Measurements from ENCODE around the gene CD93. TPM values are rescaled to one million over a fixed set of nuclear protein-coding genes. Genes with fewer than 3 reads are reported as not detected.

Gene CD93
- total and polyA plus RNA-seq, 2 donors (not counting 1 experiment from before 2014, with no cell fraction given) = 0.01 TPM; not detected in 1

- no peaks in the 10 kb centered on the region for H3K27me3 ChIP-seq (ENCODE audit: control insufficient read depth, insufficient read depth, low read length)
- H3K36me3 ChIP-seq (ENCODE audit: control insufficient read depth, insufficient read depth, low read length) = no peaks in the 10 kb centered on the region
- H4K20me1 ChIP-seq (ENCODE audit: control insufficient read depth, extremely low read depth, insufficient read depth, low read length) = no peaks in the 10 kb centered on the region
- no peak overlapping the region for H3K4me3 ChIP-seq (replicated peaks in 1 of 4; ENCODE audit: control extremely low read depth in 1 of 4, insufficient read depth in 1 of 4, low read depth in 3 of 4, low read length in 4 of 4)
- no peaks in the 10 kb centered on the region for H3K9me3 ChIP-seq (ENCODE audit: control insufficient read depth, insufficient read depth, low read depth, low read length)
- H3K4me2 ChIP-seq (ENCODE audit: extremely low read depth, insufficient read depth, low read length) = no peak overlapping the region
- no peak for DNase-seq (ENCODE audit: low read depth in 2 of 2)
- H3K79me2 ChIP-seq (ENCODE audit: control insufficient read depth, insufficient read depth, low read length) = no peaks in the 10 kb centered on the region
- H2AFZ ChIP-seq (ENCODE audit: low read length) = no peak overlapping the region
- TF ChIP-seq EZH2 (IDR thresholded peaks at IDR 0.05; ENCODE audit: low read length, missing control alignments) (no peak), CTCF (conservative IDR thresholded peaks at IDR 0.05 in 1 of 2, IDR thresholded peaks at IDR 0.05 in 1 of 2; ENCODE audit: low read depth in 1 of 2, low read length in 2 of 2) (no peak)
- H3K27ac ChIP-seq (ENCODE audit: insufficient read depth, low read length) = no peak overlapping the region
- H3K4me1 ChIP-seq (ENCODE audit: control insufficient read depth, extremely low read depth, insufficient read depth, low read length) = peaks cover 4% of the 10 kb centered on the region
- no peak overlapping the region for H3K9ac ChIP-seq (ENCODE audit: insufficient read depth, low read length)
Observed at GRCh38 chr20:23125159-23125558, 39.0 kb upstream of the CD93 start.

GRCh38 chr20:23123886-23124285 is 37.8 kb upstream of the CD93 start:
- Histone ChIP-seq H3K79me2 (ENCODE audit: control insufficient read depth, insufficient read depth, low read length) (no peaks in the 10 kb centered on the region), H3K4me1 (ENCODE audit: control insufficient read depth, extremely low read depth, insufficient read depth, low read length) (peaks cover 4% of the 10 kb centered on the region), H3K9me3 (ENCODE audit: control insufficient read depth, insufficient read depth, low read depth, low read length) (no peaks in the 10 kb centered on the region), H3K27me3 (ENCODE audit: control insufficient read depth, insufficient read depth, low read length) (no peaks in the 10 kb centered on the region), H3K4me3 (replicated peaks in 1 of 4; ENCODE audit: control extremely low read depth in 1 of 4, insufficient read depth in 1 of 4, low read depth in 3 of 4, low read length in 4 of 4) (no peak overlapping the region), H4K20me1 (ENCODE audit: control insufficient read depth, extremely low read depth, insufficient read depth, low read length) (no peaks in the 10 kb centered on the region), H3K4me2 (ENCODE audit: extremely low read depth, insufficient read depth, low read length) (no peak overlapping the region), H3K36me3 (ENCODE audit: control insufficient read depth, insufficient read depth, low read length) (no peaks in the 10 kb centered on the region), H2AFZ (ENCODE audit: low read length) (no peak overlapping the region), H3K9ac (ENCODE audit: insufficient read depth, low read length) (no peak overlapping the region), H3K27ac (ENCODE audit: insufficient read depth, low read length) (no peak overlapping the region)
- TF ChIP-seq CTCF (conservative IDR thresholded peaks at IDR 0.05 in 1 of 2, IDR thresholded peaks at IDR 0.05 in 1 of 2; ENCODE audit: low read depth in 1 of 2, low read length in 2 of 2) (no peak), EZH2 (IDR thresholded peaks at IDR 0.05; ENCODE audit: low read length, missing control alignments) (no peak)
- DNase-seq (ENCODE audit: low read depth in 2 of 2) = no peak

DNA sequence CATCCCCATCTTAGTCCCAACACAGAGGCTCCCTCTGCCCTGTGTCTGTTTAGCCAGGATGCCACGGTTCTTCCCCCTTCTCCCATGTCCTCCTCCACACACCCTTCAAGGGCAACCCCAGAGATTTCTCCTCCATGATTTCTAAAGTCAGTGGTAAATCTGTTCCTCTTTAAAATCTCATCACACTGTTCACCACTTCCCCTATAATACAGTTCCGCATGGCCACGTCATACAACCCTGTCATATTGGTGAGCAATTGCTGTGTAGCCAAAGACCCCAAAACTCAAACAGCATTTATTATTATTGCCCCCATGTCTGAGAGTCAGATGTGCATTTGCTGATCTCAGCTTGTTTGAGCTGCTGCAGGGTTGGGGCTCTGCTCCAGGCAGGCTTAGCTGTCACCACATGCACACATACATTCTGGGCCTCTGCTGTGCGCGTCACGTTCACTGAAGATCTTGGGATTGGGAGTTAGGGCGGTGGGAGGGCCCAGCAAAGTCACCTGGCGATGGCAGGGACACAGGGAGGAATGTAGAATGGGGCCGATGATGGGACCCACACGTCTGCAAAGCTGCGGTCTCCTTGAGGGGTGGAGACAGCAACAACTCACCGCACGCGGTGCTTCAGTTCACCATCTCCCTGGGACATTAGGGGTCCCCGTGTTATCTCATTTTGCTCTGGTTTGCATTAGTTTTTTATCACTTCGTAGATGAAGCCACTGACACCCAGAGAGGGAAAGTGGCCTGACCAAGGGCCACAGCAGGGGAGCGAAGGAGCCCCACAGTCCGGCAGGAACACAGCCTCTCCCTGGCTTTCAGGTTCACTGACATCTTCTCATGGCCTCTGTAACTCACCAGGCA is 36.9 kb upstream of the CD93 start:
- no peaks in the 10 kb centered on the region for H3K36me3 ChIP-seq (ENCODE audit: control insufficient read depth, insufficient read depth, low read length)
- no peaks in the 10 kb centered on the region for H4K20me1 ChIP-seq (ENCODE audit: control insufficient read depth, extremely low read depth, insufficient read depth, low read length)
- H3K9me3 ChIP-seq (ENCODE audit: control insufficient read depth, insufficient read depth, low read depth, low read length) = no peaks in the 10 kb centered on the region
- no peak overlapping the region for H2AFZ ChIP-seq (ENCODE audit: low read length)
- no peak overlapping the region for H3K4me3 ChIP-seq (replicated peaks in 1 of 4; ENCODE audit: control extremely low read depth in 1 of 4, insufficient read depth in 1 of 4, low read depth in 3 of 4, low read length in 4 of 4)
- H3K4me2 ChIP-seq (ENCODE audit: extremely low read depth, insufficient read depth, low read length) = no peak overlapping the region
- H3K79me2 ChIP-seq (ENCODE audit: control insufficient read depth, insufficient read depth, low read length) = no peaks in the 10 kb centered on the region
- TF ChIP-seq EZH2 (IDR thresholded peaks at IDR 0.05; ENCODE audit: low read length, missing control alignments) (no peak), CTCF (conservative IDR thresholded peaks at IDR 0.05 in 1 of 2, IDR thresholded peaks at IDR 0.05 in 1 of 2; ENCODE audit: low read depth in 1 of 2, low read length in 2 of 2) (no peak)
- no peak for DNase-seq (ENCODE audit: low read depth in 2 of 2)
- H3K9ac ChIP-seq (ENCODE audit: insufficient read depth, low read length) = no peak overlapping the region
- no peak overlapping the region for H3K27ac ChIP-seq (ENCODE audit: insufficient read depth, low read length)
- no peaks in the 10 kb centered on the region for H3K27me3 ChIP-seq (ENCODE audit: control insufficient read depth, insufficient read depth, low read length)
- peaks cover 4% of the 10 kb centered on the region for H3K4me1 ChIP-seq (ENCODE audit: control insufficient read depth, extremely low read depth, insufficient read depth, low read length)
